Spleen (tissue), 7 donors: ENCODE data around the gene ZNF799.

Experiments
- POLR2AphosphoS5 ChIP-seq, 3 donors: sonication (generic); formaldehyde crosslinking; IDR thresholded peaks; one replicate each; pipeline ENCODE4 v1.5.1; 2017; ENCODE audit warnings: antibody characterized with exemption in 3 of 3
- TF ChIP-seq, protein P1 (sequence below), 11 experiments: fragments of 200-600 bp in 7 of 11; fragments of 450-650 bp in 4 of 11; sonication (generic) in 4 of 11; IDR thresholded peaks in 8 of 11; conservative IDR thresholded peaks in 3 of 11; 1 replicate in 7 of 11; 2 replicates in 4 of 11; pipeline versions ENCODE4 v1.4.0 to v1.8.0; 2016 to 2021; ENCODE audit warnings: antibody characterized with exemption in 11 of 11, inconsistent platforms in 4 of 11, mild to moderate bottlenecking in 1 of 11
- donor health status: DM: no; HTN: no; CAD: no; lungs with moderate emphysema.
- donor health status: DM: no; HTN: no; CAD: no.
- donor health status: DM: no; HTN: no; CAD: no.

- TF ChIP-seq, protein P1, sequence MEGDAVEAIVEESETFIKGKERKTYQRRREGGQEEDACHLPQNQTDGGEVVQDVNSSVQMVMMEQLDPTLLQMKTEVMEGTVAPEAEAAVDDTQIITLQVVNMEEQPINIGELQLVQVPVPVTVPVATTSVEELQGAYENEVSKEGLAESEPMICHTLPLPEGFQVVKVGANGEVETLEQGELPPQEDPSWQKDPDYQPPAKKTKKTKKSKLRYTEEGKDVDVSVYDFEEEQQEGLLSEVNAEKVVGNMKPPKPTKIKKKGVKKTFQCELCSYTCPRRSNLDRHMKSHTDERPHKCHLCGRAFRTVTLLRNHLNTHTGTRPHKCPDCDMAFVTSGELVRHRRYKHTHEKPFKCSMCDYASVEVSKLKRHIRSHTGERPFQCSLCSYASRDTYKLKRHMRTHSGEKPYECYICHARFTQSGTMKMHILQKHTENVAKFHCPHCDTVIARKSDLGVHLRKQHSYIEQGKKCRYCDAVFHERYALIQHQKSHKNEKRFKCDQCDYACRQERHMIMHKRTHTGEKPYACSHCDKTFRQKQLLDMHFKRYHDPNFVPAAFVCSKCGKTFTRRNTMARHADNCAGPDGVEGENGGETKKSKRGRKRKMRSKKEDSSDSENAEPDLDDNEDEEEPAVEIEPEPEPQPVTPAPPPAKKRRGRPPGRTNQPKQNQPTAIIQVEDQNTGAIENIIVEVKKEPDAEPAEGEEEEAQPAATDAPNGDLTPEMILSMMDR (IDR thresholded peaks at IDR 0.05 in 8 of 11, conservative IDR thresholded peaks at IDR 0.05 in 3 of 11) = peak in 4 of 11 experiments; percentile 2 to 22 (median 12)
- TF ChIP-seq POLR2AphosphoS5 (IDR thresholded peaks at IDR 0.05) = peak; percentile 77 to 86 (median 84)
These were observed at the start of gene ZNF799 for GRCh38 chr19:12400633-12401502.
